Prostate gland (tissue), 2 donors: ENCODE data around the gene NTMT1. TPM values are rescaled to one million over a fixed set of nuclear protein-coding genes. Genes with fewer than 3 reads are reported as not detected.

ENCODE experiments used
- DNase-seq: peaks from one replicate; pipeline ENCODE4 v3.0.0-alpha.2; 2019; ENCODE audit warnings: low spot score
- H3K27ac ChIP-seq, 2 donors: fragments of 200-600 bp; sonication (generic); 2 replicates each; pipeline ENCODE4 v1.5.1; 2017 to 2019
- H3K27me3 ChIP-seq: fragments of 200-600 bp; sonication (generic); replicated peaks from 2 replicates; pipeline ENCODE4 v1.5.1; 2019; ENCODE audit not compliant: insufficient read depth
- H3K36me3 ChIP-seq, 2 donors: fragments of 200-600 bp; sonication (generic); 1 replicate in 1 of 2; 2 replicates in 1 of 2; pipeline versions ENCODE4 v1.5.1 to v1.8.1; 2017 to 2019
- H3K4me1 ChIP-seq: fragments of 200-600 bp; sonication (generic); replicated peaks from 2 replicates; pipeline ENCODE4 v1.5.1; 2019
- H3K4me3 ChIP-seq, 2 donors: fragments of 200-600 bp; sonication (generic); 2 replicates each; pipeline ENCODE4 v1.5.1; 2017 to 2019
- H3K9me3 ChIP-seq: fragments of 200-600 bp; sonication (generic); 2 replicates; pipeline ENCODE4 v1.5.1; 2017
- POLR2A ChIP-seq: fragments of 450-650 bp; IDR thresholded peaks from one replicate; pipeline ENCODE4 v1.6.1; 2016; ENCODE audit warnings: antibody characterized with exemption, mild to moderate bottlenecking
- POLR2AphosphoS5 ChIP-seq: sonication (generic); formaldehyde crosslinking; IDR thresholded peaks from one replicate; pipeline ENCODE4 v1.6.1; 2017; ENCODE audit warnings: antibody characterized with exemption
- WGBS: methylation state at CpG from one replicate; pipeline ENCODE4 v1.1.5; 2018; 5-methylcytosine and 5-hydroxymethylcytosine counted together
- intact Hi-C: fragments of 100-400 bp; cut with DNase I; formaldehyde crosslinking; loops from one replicate; pipeline ENCODE4 v1.14.2; 2022
- total RNA-seq, 2 donors: library from RNA; depleted of rRNA; stranded (reverse); fragments of >200 nt; gene quantifications; one replicate each; pipeline ENCODE4 v1.1.0, GENCODE V29; 2016
- TF ChIP-seq, protein P1 (sequence below), 4 experiments: fragments of 200-600 bp in 2 of 4; fragments of 450-650 bp in 2 of 4; sonication (generic) in 2 of 4; IDR thresholded peaks; 1 replicate in 3 of 4; 2 replicates in 1 of 4; pipeline ENCODE4 v1.5.1; 2016 to 2019; ENCODE audit warnings: antibody characterized with exemption in 4 of 4, mild to moderate bottlenecking in 2 of 4, moderate library complexity in 2 of 4

NTMT1 gene
- total RNA-seq, 2 donors from 2014 or later = 25.4 to 53.7 TPM

DNA sequence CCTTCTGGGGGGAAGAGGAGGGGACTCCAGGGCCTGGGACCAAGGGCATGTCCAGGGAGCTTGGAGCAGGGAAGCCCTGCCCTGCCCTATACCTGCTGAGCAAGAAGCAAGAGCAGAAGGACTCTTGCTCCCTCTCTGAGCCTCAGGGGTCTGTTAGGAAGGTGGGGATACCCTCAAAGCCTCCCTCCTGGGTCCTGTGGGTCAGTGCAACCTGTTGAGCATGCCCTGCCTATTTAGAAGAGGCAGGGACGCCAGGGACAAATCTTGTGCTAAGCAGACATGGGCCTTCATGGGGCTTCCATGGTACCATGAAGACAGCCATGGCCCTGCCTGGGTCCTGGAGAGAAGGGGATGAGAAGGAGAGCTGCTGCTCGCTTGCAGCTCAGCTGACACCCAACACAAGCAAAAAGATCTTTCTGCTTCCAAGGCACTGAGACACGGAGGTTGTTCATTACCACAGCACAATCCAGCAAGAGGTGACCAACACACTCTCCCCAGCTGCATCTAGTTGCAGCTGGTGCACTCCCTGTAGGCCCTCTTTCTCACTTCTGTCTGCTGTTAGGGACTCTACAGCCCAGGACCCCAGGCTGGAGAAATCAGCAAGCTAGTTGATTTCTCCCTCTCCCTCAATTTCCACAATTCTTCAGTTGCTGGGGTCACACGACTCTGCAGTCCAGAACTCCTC, 44.3 kb upstream of the NTMT1 start:
- no peak for DNase-seq
- TF ChIP-seq, protein P1, sequence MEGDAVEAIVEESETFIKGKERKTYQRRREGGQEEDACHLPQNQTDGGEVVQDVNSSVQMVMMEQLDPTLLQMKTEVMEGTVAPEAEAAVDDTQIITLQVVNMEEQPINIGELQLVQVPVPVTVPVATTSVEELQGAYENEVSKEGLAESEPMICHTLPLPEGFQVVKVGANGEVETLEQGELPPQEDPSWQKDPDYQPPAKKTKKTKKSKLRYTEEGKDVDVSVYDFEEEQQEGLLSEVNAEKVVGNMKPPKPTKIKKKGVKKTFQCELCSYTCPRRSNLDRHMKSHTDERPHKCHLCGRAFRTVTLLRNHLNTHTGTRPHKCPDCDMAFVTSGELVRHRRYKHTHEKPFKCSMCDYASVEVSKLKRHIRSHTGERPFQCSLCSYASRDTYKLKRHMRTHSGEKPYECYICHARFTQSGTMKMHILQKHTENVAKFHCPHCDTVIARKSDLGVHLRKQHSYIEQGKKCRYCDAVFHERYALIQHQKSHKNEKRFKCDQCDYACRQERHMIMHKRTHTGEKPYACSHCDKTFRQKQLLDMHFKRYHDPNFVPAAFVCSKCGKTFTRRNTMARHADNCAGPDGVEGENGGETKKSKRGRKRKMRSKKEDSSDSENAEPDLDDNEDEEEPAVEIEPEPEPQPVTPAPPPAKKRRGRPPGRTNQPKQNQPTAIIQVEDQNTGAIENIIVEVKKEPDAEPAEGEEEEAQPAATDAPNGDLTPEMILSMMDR (IDR thresholded peaks at IDR 0.05) = no peak
- no peak for TF ChIP-seq POLR2A
- TF ChIP-seq POLR2AphosphoS5 = no peak
- no peaks in the 10 kb centered on the region for H3K27me3 ChIP-seq
- H3K36me3 ChIP-seq = no peaks in the 10 kb centered on the region
- H3K4me3 ChIP-seq = no peak overlapping the region
- intact Hi-C loops = no loop called here
- WGBS = 76% methylated on average over 4 of the region's 4 CpGs
- no peak overlapping the region for H3K27ac ChIP-seq
- no peaks in the 10 kb centered on the region for H3K9me3 ChIP-seq
- H3K4me1 ChIP-seq = no peaks in the 10 kb centered on the region

DNA sequence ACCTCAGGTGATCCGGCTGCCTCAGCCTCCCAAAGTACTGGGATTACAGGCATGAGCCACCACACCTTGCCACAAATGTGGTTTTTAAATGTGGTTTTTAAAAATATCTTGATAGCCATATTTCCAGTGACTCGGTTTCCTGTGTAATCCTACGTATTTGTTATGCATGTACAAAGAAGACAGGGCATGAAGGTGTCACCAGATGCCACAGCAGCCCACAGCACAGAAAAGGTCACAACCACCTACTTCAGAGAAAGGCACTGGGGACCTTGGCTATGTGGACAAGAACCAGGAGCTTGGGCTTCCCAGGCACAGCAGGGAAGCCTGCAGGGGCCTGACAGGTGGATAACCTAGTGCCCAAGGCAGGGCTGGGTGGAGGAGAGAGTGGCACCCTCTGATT, 43.1 kb upstream of the NTMT1 start:
- Histone ChIP-seq H3K27ac (no peak overlapping the region), H3K4me1 (no peaks in the 10 kb centered on the region), H3K9me3 (no peaks in the 10 kb centered on the region), H3K36me3 (no peaks in the 10 kb centered on the region), H3K27me3 (no peaks in the 10 kb centered on the region), H3K4me3 (no peak overlapping the region)
- 91% methylated on average over 3 of the region's 3 CpGs for WGBS
- intact Hi-C loops = no loop called here
- TF ChIP-seq POLR2AphosphoS5 = no peak
- TF ChIP-seq, protein P1 (IDR thresholded peaks at IDR 0.05) = no peak
- TF ChIP-seq POLR2A = no peak
- no peak for DNase-seq

DNA sequence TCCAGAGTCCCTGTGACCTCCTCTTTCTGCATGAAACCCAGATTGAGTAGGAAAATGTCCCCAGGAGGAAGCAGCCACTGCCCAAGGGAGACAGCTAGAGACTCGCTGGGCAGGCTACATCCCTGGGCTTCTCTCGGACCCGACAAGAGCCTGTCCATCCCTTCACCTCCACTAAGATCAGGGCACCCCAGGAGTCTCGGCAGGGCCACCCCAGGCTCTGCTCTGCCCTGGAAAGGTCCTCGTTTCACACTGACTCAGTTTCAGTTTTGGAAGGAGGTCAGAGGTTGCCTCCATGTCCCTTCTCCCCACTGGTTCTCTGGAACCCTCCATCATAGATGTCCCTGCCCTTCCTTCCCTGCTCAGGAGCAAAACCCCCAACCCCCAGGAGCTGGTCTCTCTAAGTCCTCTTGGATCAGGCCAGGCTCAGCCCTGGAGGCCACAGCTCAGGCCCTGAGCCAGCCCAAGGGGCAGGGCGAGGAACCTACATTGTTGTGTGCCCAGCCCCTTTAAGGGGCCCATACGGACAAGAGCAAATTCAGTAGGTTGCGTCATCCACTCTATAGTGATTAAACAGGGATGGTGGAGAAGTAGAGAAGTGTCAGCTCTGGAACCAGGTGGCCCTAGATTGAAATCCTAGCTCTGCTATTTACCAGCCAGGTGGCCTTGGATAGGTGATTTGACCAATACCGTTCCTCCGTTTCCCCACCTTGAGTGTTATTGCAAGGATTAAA, 42.5 kb upstream of the NTMT1 start:
- Histone ChIP-seq H3K27ac (no peak overlapping the region), H3K4me1 (no peaks in the 10 kb centered on the region), H3K27me3 (no peaks in the 10 kb centered on the region), H3K9me3 (no peaks in the 10 kb centered on the region), H3K36me3 (no peaks in the 10 kb centered on the region), H3K4me3 (no peak overlapping the region)
- TF ChIP-seq, protein P1 (IDR thresholded peaks at IDR 0.05) = no peak
- TF ChIP-seq POLR2AphosphoS5 = no peak
- TF ChIP-seq POLR2A = no peak
- intact Hi-C loops = no loop called here
- DNase-seq = no peak
- 86% methylated on average over 10 of the region's 10 CpGs for WGBS

DNA sequence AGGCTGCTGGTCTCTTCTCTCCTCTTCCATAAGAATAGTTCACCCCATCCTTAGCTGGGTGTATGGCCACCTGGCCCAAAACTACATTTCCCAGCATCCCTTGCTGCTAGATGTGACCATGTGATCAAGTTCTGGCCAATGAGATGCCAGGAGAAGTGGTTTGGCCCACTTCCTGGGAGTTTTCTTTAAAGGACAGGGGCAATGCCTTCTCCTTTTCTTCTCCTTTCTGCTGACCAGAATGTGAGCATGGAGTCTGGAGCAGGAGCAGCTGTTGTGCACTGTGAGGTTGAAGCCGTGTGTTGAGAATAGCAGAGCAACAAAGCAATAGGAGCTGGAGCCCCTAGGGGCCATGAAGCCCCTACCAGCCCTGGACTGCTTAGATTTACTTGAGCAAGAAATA, 41.8 kb upstream of the NTMT1 start:
- intact Hi-C loops = no loop called here
- WGBS = 100% methylated on average over 1 of the region's 1 CpG
- no peaks in the 10 kb centered on the region for H3K9me3 ChIP-seq
- no peak overlapping the region for H3K4me3 ChIP-seq
- H3K4me1 ChIP-seq = no peaks in the 10 kb centered on the region
- no peaks in the 10 kb centered on the region for H3K27me3 ChIP-seq
- peak; percentile 86 for TF ChIP-seq POLR2AphosphoS5
- TF ChIP-seq POLR2A = no peak
- TF ChIP-seq, protein P1 (IDR thresholded peaks at IDR 0.05) = no peak
- H3K36me3 ChIP-seq = no peaks in the 10 kb centered on the region
- peak; percentile 70 for DNase-seq
- peak overlapping the region; percentile 47 to 68 for H3K27ac ChIP-seq

DNA sequence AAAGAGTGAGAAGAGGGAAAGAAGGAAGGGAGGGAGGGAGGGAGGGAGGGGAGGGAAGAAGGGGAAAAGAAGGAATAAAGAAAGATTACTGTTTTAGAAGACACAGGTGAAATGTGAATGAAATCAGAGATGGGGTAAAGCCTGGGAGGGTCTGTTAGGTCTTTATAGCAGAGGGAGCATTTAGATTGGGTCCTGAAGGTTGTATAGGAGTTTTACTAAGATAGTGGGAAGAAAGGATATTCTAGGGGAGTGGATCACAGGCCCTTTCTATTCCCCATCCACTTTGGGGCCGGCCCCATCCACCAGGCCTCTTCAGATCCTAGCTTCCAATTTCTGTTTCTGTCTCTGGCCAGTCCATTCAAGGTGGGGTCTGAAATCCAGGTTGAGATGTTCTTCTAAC, 40.6 kb upstream of the NTMT1 start:
- H3K27ac ChIP-seq = no peak overlapping the region
- DNase-seq = no peak
- 95% methylated on average over 1 of the region's 1 CpG for WGBS
- no peak overlapping the region for H3K4me3 ChIP-seq
- H3K27me3 ChIP-seq = no peaks in the 10 kb centered on the region
- no peaks in the 10 kb centered on the region for H3K9me3 ChIP-seq
- no peak for TF ChIP-seq POLR2AphosphoS5
- TF ChIP-seq, protein P1 (IDR thresholded peaks at IDR 0.05) = no peak
- no peak for TF ChIP-seq POLR2A
- intact Hi-C loops = no loop called here
- no peaks in the 10 kb centered on the region for H3K36me3 ChIP-seq
- H3K4me1 ChIP-seq = no peaks in the 10 kb centered on the region
